Lower leg skin (tissue), 3 donors: ENCODE data around the gene TANC1.

ENCODE experiments used
- POLR2A ChIP-seq, 2 donors: fragments of 450-650 bp; IDR thresholded peaks; one replicate each; pipeline ENCODE4 v1.6.1; 2016 to 2017; ENCODE audit warnings: antibody characterized with exemption in 2 of 2, mild to moderate bottlenecking in 1 of 2, moderate library complexity in 1 of 2
- TF ChIP-seq, protein P1 (sequence below), 3 donors: fragments of 450-650 bp; IDR thresholded peaks; one replicate each; pipeline ENCODE4 v1.5.1; 2016; ENCODE audit warnings: antibody characterized with exemption in 3 of 3, mild to moderate bottlenecking in 3 of 3, moderate library complexity in 2 of 3

DNA sequence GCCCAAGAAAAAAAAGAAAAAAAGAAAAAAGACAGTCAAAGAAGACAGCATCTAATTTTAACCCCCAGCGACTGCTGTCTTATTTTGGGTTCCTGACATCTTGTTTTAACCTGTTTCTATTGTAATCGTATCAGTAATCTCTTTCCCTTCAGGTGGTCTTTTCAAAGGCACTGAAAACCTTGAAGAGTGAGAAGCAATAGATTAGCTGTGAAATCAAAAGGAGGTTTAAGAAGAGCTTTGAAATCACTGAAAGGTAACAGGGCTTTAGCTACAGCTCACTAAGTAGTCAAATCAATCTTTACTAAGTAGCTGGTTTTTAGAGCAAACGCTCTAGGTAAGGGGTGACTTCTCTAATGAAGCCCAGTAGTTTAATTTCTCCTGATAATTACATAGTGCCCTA lies 5.4 kb upstream of the TANC1 start:
- TF ChIP-seq, protein P1, sequence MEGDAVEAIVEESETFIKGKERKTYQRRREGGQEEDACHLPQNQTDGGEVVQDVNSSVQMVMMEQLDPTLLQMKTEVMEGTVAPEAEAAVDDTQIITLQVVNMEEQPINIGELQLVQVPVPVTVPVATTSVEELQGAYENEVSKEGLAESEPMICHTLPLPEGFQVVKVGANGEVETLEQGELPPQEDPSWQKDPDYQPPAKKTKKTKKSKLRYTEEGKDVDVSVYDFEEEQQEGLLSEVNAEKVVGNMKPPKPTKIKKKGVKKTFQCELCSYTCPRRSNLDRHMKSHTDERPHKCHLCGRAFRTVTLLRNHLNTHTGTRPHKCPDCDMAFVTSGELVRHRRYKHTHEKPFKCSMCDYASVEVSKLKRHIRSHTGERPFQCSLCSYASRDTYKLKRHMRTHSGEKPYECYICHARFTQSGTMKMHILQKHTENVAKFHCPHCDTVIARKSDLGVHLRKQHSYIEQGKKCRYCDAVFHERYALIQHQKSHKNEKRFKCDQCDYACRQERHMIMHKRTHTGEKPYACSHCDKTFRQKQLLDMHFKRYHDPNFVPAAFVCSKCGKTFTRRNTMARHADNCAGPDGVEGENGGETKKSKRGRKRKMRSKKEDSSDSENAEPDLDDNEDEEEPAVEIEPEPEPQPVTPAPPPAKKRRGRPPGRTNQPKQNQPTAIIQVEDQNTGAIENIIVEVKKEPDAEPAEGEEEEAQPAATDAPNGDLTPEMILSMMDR (IDR thresholded peaks at IDR 0.05): no peak
- TF ChIP-seq POLR2A (IDR thresholded peaks at IDR 0.05): no peak
